ENCODE results near the gene PCBP1. TPM values are rescaled to one million over a fixed set of nuclear protein-coding genes. Genes with fewer than 3 reads are reported as not detected.

The PCBP1 gene
- total and polyA plus RNA-seq, 3 donors from 2014 or later, result 144 to 270 (median 200) TPM

DNA sequence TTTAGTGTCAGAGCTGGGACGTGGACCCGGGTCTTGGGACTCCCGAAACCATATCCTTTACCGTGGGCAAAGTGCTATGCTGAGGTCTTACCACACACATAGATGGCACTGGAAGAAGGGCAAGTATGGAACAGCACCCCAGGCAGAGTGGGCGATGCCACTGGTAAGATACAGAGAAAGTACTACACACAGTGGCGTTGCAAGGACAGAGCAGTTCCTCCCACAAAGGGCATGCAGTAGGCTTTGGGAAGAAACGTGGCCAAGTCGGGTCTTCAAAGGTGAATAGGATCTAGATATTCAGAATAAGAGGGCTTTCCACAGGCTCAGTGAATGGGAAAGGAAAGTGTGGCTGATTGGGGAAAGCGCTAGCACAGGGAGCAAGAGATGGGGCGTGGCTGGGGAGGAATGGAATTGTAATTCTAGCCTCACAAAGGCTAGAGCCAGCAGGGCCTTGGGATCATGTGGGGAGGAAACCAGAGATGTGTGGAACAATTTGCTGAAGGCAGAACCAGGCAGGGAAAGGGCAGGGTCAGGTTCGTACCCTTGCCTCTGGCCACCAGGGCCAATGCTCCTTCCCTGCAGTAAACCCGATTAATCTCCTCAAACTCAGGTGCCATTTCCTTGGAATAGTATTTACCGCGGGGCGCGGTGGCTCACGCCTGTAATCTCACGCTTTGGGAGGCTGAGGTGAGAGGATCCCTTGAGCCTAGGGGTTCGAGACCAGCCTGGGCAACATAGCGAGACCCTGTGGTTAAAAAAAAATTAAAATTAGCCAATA lies 36.0 kb downstream of the PCBP1 start:
- H3K4me3 ChIP-seq, result peak overlapping the region; percentile 64 to 78
- peak overlapping the region; percentile 98 to 100 for H3K27ac ChIP-seq
- H3K9me3 ChIP-seq, result no peaks in the 10 kb centered on the region
- intact Hi-C loops (cut with DNase I; ENCODE audit: low total_unique reads), result loop anchor here (5.0 kb wide), 1 partner anchor 36 kb away; the partner anchor contains the start of gene PCBP1
- no peaks in the 10 kb centered on the region for H3K36me3 ChIP-seq (ENCODE audit: low read depth, missing control alignments)
- H3K4me1 ChIP-seq, result peaks cover 19% of the 10 kb centered on the region
- TF ChIP-seq POLR2A (IDR thresholded peaks at IDR 0.05) (no peak), CTCF (IDR thresholded peaks at IDR 0.05) (no peak)
- peak; percentile 77 for DNase-seq
- H3K27me3 ChIP-seq, result no peaks in the 10 kb centered on the region
- WGBS, 2 donors, result 36 to 39% methylated on average over 20 of the region's 20 CpGs

DNA sequence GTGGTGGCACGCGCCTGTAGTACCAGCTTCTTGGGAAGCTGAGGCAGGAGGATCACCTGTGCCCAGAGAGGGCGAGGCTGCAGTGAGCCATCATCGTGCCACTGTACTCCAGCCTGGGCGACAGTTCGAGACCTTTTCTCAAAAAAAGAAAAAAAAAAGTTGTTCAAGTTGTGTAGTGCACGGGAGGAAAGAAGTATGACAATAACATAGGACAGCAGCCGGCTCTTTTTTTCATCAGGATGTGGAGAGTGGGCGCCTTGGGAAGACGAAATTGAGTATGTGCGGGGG lies 36.5 kb downstream of the PCBP1 start:
- H3K4me3 ChIP-seq, result peak overlapping the region; percentile 64 to 78
- no peaks in the 10 kb centered on the region for H3K27me3 ChIP-seq
- 8 to 17% methylated on average over 11 of the region's 11 CpGs for WGBS, 2 donors

GRCh38 chr2:70124983-70125480 lies 37.8 kb downstream of the PCBP1 start:
- Histone ChIP-seq H3K27ac (peak overlapping the region; percentile 98 to 100), H3K4me1 (peaks cover 19% of the 10 kb centered on the region), H3K9me3 (no peaks in the 10 kb centered on the region), H3K36me3 (ENCODE audit: low read depth, missing control alignments) (no peaks in the 10 kb centered on the region), H3K4me3 (peak overlapping the region; percentile 64 to 78), H3K27me3 (no peaks in the 10 kb centered on the region)
- DNase-seq, result peak; percentile 69
- TF ChIP-seq CTCF (IDR thresholded peaks at IDR 0.05), result no peak
- no peak for TF ChIP-seq POLR2A (IDR thresholded peaks at IDR 0.05)
- intact Hi-C loops (cut with DNase I; ENCODE audit: low total_unique reads), result loop anchor here (5.0 kb wide), 1 partner anchor 38 kb away; the partner anchor contains the start of gene PCBP1
- WGBS, 2 donors, result 0 to 1% methylated on average over 18 to 36 of the region's 36 CpGs

More for the DNA sequence above, 36.5 kb downstream of the PCBP1 start:
- H3K36me3 ChIP-seq (ENCODE audit: low read depth, missing control alignments), result no peaks in the 10 kb centered on the region
- no peak for DNase-seq
- H3K9me3 ChIP-seq, result no peaks in the 10 kb centered on the region
- peaks cover 19% of the 10 kb centered on the region for H3K4me1 ChIP-seq
- TF ChIP-seq CTCF (IDR thresholded peaks at IDR 0.05) (no peak), POLR2A (IDR thresholded peaks at IDR 0.05) (no peak)
- intact Hi-C loops (cut with DNase I; ENCODE audit: low total_unique reads), result loop anchor here (5.0 kb wide), 1 partner anchor 36 kb away; the partner anchor contains the start of gene PCBP1
- H3K27ac ChIP-seq, result peak overlapping the region; percentile 98 to 100

DNA sequence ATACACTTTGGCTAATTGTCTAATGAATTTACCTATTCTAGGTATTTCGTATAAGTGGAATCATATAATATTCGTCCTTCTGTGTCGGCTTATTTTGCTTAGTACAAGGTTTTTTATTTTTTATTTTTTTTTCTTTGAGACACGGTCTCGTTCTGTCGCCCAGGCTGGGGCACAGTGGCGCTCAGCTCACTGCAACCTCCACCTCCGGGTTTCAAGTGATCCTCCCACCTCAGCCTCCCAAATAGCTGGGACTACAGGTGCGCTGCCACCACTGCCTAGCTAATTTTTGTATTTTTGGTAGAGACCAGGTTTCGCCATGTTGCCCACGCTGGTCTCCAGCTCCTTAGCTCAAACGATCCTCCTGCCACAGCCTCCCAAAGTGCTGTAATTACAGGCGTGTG lies 38.2 kb downstream of the PCBP1 start:
- no peaks in the 10 kb centered on the region for H3K9me3 ChIP-seq
- no peaks in the 10 kb centered on the region for H3K36me3 ChIP-seq (ENCODE audit: low read depth, missing control alignments)
- peaks cover 19% of the 10 kb centered on the region for H3K4me1 ChIP-seq
- TF ChIP-seq POLR2A (IDR thresholded peaks at IDR 0.05), result no peak
- peak overlapping the region; percentile 98 to 100 for H3K27ac ChIP-seq
- WGBS, 2 donors, result 41 to 42% methylated on average over 13 of the region's 13 CpGs
- peak overlapping the region; percentile 64 to 78 for H3K4me3 ChIP-seq
- H3K27me3 ChIP-seq, result no peaks in the 10 kb centered on the region
- intact Hi-C loops (cut with DNase I; ENCODE audit: low total_unique reads), result no loop called here
- DNase-seq, result no peak

- no peaks in the 10 kb centered on the region for H3K27me3 ChIP-seq
- no peak overlapping the region for H3K27ac ChIP-seq
- H3K4me3 ChIP-seq, result no peak overlapping the region
- peaks cover 19% of the 10 kb centered on the region for H3K4me1 ChIP-seq
- no peaks in the 10 kb centered on the region for H3K36me3 ChIP-seq (ENCODE audit: low read depth, missing control alignments)
- no peak for DNase-seq
- WGBS, 2 donors, result 89 to 91% methylated on average over 2 of the region's 2 CpGs
- no peak for TF ChIP-seq CTCF (IDR thresholded peaks at IDR 0.05)
- no peaks in the 10 kb centered on the region for H3K9me3 ChIP-seq
- intact Hi-C loops (cut with DNase I; ENCODE audit: low total_unique reads), result no loop called here
These were observed 39.1 kb downstream of the PCBP1 start for GRCh38 chr2:70126413-70126812.
